ENCODE data around the gene ZNF746. TPM values are rescaled to one million over a fixed set of nuclear protein-coding genes. Genes with fewer than 3 reads are reported as not detected.
"Not testable (repeated sequence)": the region's sequence is repeated elsewhere in the genome, so short reads cannot be mapped to it uniquely, and the experiment has no call there.

ZNF746 gene
- total RNA-seq, 2 donors from 2014 or later = 11.0 to 13.6 TPM

GRCh38 chr7:149454750-149455149 is 42.9 kb downstream of the ZNF746 start:
- no peak for DNase-seq (ENCODE audit: low spot score)
- no peaks in the 10 kb centered on the region for H3K9me3 ChIP-seq
- peaks cover 0 to 16% of the 10 kb centered on the region in 2 donors for H3K4me1 ChIP-seq
- no peak overlapping the region for H3K27ac ChIP-seq
- no peaks in the 10 kb centered on the region for H3K27me3 ChIP-seq
- H3K4me3 ChIP-seq = no peak overlapping the region
- H3K36me3 ChIP-seq = peaks cover 40% of the 10 kb centered on the region
- TF ChIP-seq, protein P1, sequence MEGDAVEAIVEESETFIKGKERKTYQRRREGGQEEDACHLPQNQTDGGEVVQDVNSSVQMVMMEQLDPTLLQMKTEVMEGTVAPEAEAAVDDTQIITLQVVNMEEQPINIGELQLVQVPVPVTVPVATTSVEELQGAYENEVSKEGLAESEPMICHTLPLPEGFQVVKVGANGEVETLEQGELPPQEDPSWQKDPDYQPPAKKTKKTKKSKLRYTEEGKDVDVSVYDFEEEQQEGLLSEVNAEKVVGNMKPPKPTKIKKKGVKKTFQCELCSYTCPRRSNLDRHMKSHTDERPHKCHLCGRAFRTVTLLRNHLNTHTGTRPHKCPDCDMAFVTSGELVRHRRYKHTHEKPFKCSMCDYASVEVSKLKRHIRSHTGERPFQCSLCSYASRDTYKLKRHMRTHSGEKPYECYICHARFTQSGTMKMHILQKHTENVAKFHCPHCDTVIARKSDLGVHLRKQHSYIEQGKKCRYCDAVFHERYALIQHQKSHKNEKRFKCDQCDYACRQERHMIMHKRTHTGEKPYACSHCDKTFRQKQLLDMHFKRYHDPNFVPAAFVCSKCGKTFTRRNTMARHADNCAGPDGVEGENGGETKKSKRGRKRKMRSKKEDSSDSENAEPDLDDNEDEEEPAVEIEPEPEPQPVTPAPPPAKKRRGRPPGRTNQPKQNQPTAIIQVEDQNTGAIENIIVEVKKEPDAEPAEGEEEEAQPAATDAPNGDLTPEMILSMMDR (IDR thresholded peaks at IDR 0.05) = no peak

DNA sequence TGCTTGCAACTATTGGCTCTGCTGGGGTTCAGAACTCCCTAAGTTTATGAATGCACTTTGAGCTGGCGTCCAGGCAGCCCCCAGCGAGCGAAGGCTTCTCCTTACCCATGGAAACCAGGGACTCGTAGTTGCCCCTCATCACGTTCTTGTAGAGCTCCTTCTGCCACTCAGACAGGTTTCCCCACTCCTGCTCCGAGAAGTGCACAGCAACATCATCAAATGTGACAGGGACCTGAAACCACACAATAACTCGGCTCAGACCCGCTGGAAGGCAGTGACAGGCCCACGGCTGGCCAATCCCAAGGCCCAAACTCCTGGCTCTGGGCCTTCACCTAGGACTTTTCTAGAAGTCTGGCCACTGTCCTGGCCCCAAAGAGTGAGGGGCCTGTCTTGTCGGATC is 43.6 kb downstream of the ZNF746 start:
- Histone ChIP-seq H3K36me3 (peaks cover 47% of the 10 kb centered on the region), H3K4me1 (peaks cover 0 to 9% of the 10 kb centered on the region in 2 donors), H3K4me3 (no peak overlapping the region), H3K27ac (no peak overlapping the region), H3K27me3 (no peaks in the 10 kb centered on the region), H3K9me3 (no peaks in the 10 kb centered on the region)
- TF ChIP-seq, protein P1 (IDR thresholded peaks at IDR 0.05) = no peak
- DNase-seq (ENCODE audit: low spot score) = no peak

- H3K9me3 ChIP-seq = no peaks in the 10 kb centered on the region
- DNase-seq (ENCODE audit: low spot score) = no peak
- TF ChIP-seq, protein P1 (IDR thresholded peaks at IDR 0.05) = no peak
- no peak overlapping the region for H3K27ac ChIP-seq
- peaks cover 74% of the 10 kb centered on the region for H3K36me3 ChIP-seq
- H3K27me3 ChIP-seq = no peaks in the 10 kb centered on the region
- no peaks in the 10 kb centered on the region for H3K4me1 ChIP-seq
- H3K4me3 ChIP-seq = no peak overlapping the region
Measured at GRCh38 chr7:149450821-149451220, 46.8 kb downstream of the ZNF746 start.

GRCh38 chr7:149449897-149450296 is 47.7 kb downstream of the ZNF746 start:
- no peak for DNase-seq (ENCODE audit: low spot score)
- H3K27ac ChIP-seq = no peak overlapping the region
- TF ChIP-seq, protein P1 (IDR thresholded peaks at IDR 0.05) = no peak
- peaks cover 74% of the 10 kb centered on the region for H3K36me3 ChIP-seq
- H3K9me3 ChIP-seq = no peaks in the 10 kb centered on the region
- H3K4me3 ChIP-seq = no peak overlapping the region
- no peaks in the 10 kb centered on the region for H3K4me1 ChIP-seq
- no peaks in the 10 kb centered on the region for H3K27me3 ChIP-seq

GRCh38 chr7:149448961-149449360 is 48.6 kb downstream of the ZNF746 start:
- Histone ChIP-seq H3K4me1 (no peaks in the 10 kb centered on the region), H3K4me3 (no peak overlapping the region), H3K36me3 (peaks cover 70% of the 10 kb centered on the region), H3K9me3 (no peaks in the 10 kb centered on the region), H3K27ac (no peak overlapping the region), H3K27me3 (no peaks in the 10 kb centered on the region)
- TF ChIP-seq, protein P1 (IDR thresholded peaks at IDR 0.05) = no peak
- no peak for DNase-seq (ENCODE audit: low spot score)

GRCh38 chr7:149446026-149446425 is 51.6 kb downstream of the ZNF746 start:
- H3K9me3 ChIP-seq; H3K4me1 ChIP-seq; H3K27me3 ChIP-seq; H3K27ac ChIP-seq; H3K4me3 ChIP-seq; DNase-seq (ENCODE audit: low spot score): not testable (repeated sequence)
- peaks cover 60% of the 10 kb centered on the region for H3K36me3 ChIP-seq

All from right atrium auricular region (tissue), 2 donors.